ENCODE results near the gene S100A11.

The S100A11 gene

GRCh38 chr1:152050886-152051675 lies 14.3 kb upstream of the S100A11 start:
- Mint-ChIP-seq H3K27ac (peak overlapping the region in 2 of 3 experiments; percentile 26 to 81), H3K4me3 (no peak overlapping the region), H3K27me3 (ENCODE audit: low read depth) (peaks cover 40% of the 10 kb centered on the region), H3K9me3 (no peaks in the 10 kb centered on the region), H3K36me3 (ENCODE audit: low read depth) (no peaks in the 10 kb centered on the region), H3K4me1 (peaks cover 10% of the 10 kb centered on the region)
- no peak for TF ChIP-seq CTCF (IDR thresholded peaks at IDR 0.05; ENCODE audit: unreplicated experiment in 3 of 3)

- Mint-ChIP-seq H3K36me3 (ENCODE audit: low read depth) (no peaks in the 10 kb centered on the region), H3K9me3 (no peaks in the 10 kb centered on the region), H3K4me1 (peaks cover 10% of the 10 kb centered on the region), H3K27me3 (ENCODE audit: low read depth) (peaks cover 25% of the 10 kb centered on the region), H3K27ac (peak overlapping the region; percentile 48 to 81 (median 69)), H3K4me3 (no peak overlapping the region)
- no peak for TF ChIP-seq CTCF (IDR thresholded peaks at IDR 0.05; ENCODE audit: unreplicated experiment in 3 of 3)
Measured at GRCh38 chr1:152049291-152050083, 12.7 kb upstream of the S100A11 start.

- H3K27ac Mint-ChIP-seq = peak overlapping the region; percentile 97 to 100 (median 99)
- peak overlapping the region; percentile 55 to 74 (median 61) for H3K4me3 Mint-ChIP-seq
- H3K36me3 Mint-ChIP-seq (ENCODE audit: low read depth) = no peaks in the 10 kb centered on the region
- peaks cover 15% of the 10 kb centered on the region for H3K27me3 Mint-ChIP-seq (ENCODE audit: low read depth)
- peaks cover 10% of the 10 kb centered on the region for H3K4me1 Mint-ChIP-seq
- TF ChIP-seq CTCF (IDR thresholded peaks at IDR 0.05; ENCODE audit: unreplicated experiment in 3 of 3) = no peak
- no peaks in the 10 kb centered on the region for H3K9me3 Mint-ChIP-seq
Measured at GRCh38 chr1:152048416-152049009, 11.7 kb upstream of the S100A11 start.

- peak overlapping the region; percentile 97 to 100 (median 99) for H3K27ac Mint-ChIP-seq
- TF ChIP-seq CTCF (IDR thresholded peaks at IDR 0.05; ENCODE audit: unreplicated experiment in 3 of 3) = peak; percentile 54 to 63 (median 63)
- H3K36me3 Mint-ChIP-seq (ENCODE audit: low read depth) = no peaks in the 10 kb centered on the region
- peak overlapping the region; percentile 55 to 74 (median 61) for H3K4me3 Mint-ChIP-seq
- no peaks in the 10 kb centered on the region for H3K9me3 Mint-ChIP-seq
- peaks cover 10% of the 10 kb centered on the region for H3K4me1 Mint-ChIP-seq
- peaks cover 9% of the 10 kb centered on the region for H3K27me3 Mint-ChIP-seq (ENCODE audit: low read depth)
Measured at GRCh38 chr1:152047730-152048415, 11.1 kb upstream of the S100A11 start.

GRCh38 chr1:152047413-152047729 lies 10.6 kb upstream of the S100A11 start:
- Mint-ChIP-seq H3K4me1 (peaks cover 10% of the 10 kb centered on the region), H3K27me3 (ENCODE audit: low read depth) (peaks cover 4% of the 10 kb centered on the region), H3K4me3 (no peak overlapping the region), H3K9me3 (no peaks in the 10 kb centered on the region), H3K27ac (peak overlapping the region; percentile 97 to 100 (median 99)), H3K36me3 (ENCODE audit: low read depth) (no peaks in the 10 kb centered on the region)
- TF ChIP-seq CTCF (IDR thresholded peaks at IDR 0.05; ENCODE audit: unreplicated experiment in 3 of 3) = no peak
